Amygdala (tissue), 56 donors: Measurements from ENCODE around the gene NOL3.

Experiments used
- DNase-seq, 56 donors: peaks; one replicate each; lab custom pipeline; 2025; lab: John Stamatoyannopoulos, UW

Gene NOL3

GRCh38 chr16:67154578-67155294, 15.6 kb upstream of the NOL3 start:
- DNase-seq: peak in 1 of 56 donors; percentile 55

DNA sequence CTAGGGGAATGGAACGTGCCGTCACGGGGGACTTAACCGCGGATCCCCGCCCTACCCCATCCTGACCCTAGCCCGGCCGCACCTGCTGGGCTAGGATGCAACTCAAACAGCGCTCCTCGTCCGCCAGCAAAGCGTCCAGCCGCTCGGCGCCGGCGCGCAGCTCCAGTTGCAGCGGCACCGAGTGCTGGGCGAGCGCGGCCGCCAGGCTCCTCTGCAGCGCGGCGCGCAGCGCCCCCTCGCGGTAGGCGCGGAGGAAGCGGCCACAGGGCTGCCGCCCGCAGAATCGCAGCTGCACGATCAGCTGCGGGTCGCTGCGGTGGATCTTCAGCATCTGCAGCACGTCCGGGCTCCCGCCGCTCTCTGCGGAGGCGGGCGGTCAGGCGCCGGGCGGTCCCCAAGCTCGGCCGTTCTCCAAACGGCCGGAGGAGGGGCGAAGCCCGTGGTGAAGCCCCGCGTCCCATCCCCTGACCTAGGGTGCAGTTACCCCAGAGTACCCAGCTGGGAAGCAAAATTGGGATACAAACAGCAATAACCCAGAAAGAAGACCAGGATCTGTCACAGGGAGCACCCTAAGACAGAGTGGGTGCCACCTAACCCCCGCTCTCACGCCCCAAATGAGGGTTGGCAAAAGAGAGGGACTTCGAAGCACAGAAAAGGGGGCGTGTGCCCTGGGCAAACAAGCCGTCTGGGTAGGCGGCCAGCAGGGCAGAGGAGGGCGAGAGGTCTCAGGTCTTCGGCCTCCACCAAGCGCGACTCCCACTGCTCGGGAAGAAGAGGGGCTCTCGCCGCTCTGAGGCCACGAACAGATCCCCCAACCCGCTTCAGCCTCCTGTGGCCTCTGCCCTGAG, 14.8 kb upstream of the NOL3 start:
- DNase-seq: peak in 47 of 56 donors; percentile 19 to 86 (median 59)

DNA sequence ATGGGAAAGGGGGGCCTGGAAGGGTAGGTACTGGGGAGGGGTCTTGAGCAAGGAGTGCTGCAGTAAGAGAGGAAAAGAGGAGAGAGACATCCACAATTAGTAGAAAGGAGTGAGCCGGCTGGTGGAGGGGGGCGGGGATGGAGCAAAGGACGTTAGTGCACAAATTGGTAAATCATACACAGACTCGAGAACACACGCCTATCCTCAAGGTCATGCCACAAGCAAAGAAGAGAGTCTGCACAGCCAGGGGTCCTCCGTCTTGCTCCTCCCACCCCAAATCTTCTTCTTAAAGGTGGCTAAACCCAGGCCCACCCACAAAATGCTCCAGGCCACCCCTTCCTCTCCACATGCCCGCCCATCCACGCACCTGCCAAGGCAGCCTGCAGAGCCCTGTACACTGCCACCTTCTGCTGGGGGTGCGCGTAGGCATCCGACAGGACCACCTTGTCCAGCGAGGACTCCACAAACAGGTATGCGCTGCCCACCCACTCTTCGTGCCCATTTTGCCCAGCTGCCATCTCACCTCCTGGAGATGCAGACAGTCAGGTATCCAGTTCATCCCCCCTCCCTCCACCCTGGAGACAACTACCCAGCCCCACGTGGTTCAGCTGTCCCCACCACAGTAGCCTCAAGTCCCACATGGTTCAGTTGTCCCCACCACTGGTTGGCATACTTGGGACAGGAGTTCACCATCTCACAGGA, 14.0 kb upstream of the NOL3 start:
- DNase-seq: no peak

GRCh38 chr16:67157106-67157748, 13.1 kb upstream of the NOL3 start:
- DNase-seq: no peak

DNA sequence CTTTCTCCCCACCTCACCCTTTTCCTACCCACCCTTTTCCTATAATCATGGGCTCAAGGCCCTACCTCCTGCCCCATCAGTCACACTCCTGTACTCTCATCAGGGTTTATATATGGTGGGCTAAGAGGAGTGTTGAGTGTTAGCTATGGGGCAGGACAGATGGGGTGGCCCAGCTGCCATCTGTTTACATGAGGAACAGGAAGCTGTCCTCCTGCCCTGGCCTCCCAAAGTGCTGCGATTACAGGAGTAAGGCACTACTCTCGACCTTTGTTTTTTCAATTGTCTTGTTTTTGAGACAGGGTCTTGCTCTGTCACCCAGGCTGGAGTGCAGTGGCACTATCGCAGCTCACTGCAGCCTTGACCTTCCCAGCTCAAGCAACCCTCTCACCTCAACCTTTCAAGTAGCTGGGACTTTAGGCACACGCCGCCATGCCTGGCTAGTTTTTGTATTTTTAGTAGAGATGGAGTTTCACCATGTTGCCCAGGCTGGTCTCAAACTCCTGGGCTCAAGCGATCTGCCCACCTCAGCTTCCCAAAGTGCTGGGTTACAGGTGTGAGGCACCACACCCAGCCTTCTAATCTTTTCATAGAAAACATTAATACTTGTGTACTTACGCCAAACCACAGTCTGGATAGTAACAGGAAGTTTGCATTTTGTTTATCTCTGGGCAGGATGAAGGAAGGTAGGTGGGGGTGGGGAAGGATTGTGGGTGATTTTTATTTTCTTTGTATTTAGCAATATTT, 12.3 kb upstream of the NOL3 start:
- DNase-seq: no peak

- DNase-seq: peak in 1 of 56 donors; percentile 42
These were observed 11.4 kb upstream of the NOL3 start for GRCh38 chr16:67158637-67159600.

- no peak for DNase-seq
These were observed 8.7 kb upstream of the NOL3 start for GRCh38 chr16:67161595-67162058.

- no peak for DNase-seq
These were observed 7.7 kb upstream of the NOL3 start for GRCh38 chr16:67162506-67163163.

DNA sequence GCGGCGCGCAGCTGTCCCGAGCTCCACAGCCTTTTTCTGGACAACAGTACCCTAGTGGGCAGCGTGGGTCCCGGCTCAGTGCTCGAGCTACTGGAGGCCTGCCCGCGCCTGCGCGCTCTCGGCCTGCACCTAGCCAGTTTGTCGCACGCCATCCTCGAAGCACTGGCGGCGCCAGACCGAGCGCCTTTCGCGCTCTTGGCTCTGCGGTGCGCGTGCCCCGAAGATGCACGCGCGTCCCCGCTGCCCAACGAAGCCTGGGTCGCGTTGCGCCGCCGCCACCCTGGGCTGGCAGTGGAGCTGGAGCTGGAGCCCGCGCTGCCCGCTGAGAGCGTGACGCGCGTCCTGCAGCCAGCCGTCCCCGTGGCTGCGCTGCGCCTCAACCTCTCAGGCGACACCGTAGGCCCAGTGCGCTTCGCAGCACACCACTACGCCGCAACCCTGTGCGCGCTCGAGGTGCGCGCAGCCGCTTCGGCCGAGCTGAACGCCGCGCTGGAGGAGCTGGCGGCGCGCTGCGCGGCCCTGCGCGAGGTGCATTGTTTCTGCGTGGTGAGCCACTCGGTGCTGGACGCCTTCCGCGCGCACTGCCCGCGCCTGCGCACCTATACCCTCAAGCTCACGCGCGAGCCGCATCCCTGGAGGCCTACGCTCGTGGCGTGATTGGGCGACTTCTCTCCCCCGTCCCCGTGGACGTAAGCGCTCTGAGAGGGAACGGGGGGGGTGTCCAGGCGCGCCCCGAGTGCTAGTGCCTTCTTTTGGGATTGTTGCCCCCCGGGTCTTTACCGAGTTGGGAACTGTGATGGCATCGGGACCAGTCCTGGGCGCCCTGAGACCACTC, 7.0 kb upstream of the NOL3 start:
- peak in 52 of 56 donors; percentile 14 to 90 (median 72) for DNase-seq

- DNase-seq: peak in 11 of 56 donors; percentile 50 to 75 (median 60)
These were observed 6.3 kb upstream of the NOL3 start for GRCh38 chr16:67163999-67164558.

GRCh38 chr16:67164599-67165061, 5.7 kb upstream of the NOL3 start, which contains the start of gene HSF4:
Gene HSF4, plus strand, starts transcription at chr16:67164745. Its CDS starts 67 bp downstream, at chr16:67164812.
- DNase-seq: peak in 34 of 56 donors; percentile 13 to 77 (median 50)

DNA sequence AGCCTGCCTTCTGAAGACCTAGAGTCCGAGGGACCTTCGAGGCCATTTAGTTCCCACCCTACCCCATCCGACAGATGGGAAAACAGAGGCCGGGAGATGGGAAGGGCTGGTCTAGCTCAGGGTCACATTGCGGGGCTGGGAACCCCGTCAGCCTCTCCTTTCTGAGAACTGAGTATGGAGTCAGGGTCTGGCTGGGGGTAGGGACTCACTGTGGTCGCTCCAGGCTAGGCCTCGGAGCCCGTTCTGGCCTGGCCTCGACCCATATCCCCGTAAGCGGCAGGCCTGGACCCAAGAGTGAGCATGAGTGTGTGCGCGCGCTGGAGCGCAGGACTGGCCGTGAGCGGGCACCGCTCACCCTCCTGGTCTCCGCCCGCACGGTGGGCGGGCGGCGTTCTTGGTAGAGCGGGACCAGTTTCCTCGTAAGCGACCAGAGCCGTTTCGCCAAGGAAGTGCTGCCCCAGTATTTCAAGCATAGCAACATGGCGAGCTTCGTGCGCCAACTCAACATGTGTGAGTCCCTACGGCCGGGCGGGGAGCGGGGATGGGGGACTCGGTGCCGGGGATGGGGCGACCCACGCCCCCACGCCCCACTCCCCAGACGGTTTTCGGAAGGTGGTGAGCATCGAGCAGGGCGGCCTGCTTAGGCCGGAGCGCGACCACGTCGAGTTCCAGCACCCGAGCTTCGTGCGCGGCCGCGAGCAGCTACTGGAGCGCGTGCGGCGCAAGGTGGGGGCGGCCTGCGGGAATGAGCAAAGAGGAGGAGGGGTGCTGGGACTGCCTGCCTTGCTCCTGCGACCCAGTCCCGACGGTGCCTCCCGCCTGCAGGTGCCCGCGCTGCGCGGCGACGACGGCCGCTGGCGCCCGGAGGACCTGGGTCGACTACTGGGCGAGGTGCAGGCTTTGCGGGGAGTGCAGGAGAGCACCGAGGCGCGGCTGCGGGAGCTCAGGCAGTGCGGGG, 4.9 kb upstream of the NOL3 start:
- DNase-seq: peak in 2 of 56 donors; percentile 26 to 37

GRCh38 chr16:67166110-67166547, 4.2 kb upstream of the NOL3 start:
- DNase-seq: no peak

DNA sequence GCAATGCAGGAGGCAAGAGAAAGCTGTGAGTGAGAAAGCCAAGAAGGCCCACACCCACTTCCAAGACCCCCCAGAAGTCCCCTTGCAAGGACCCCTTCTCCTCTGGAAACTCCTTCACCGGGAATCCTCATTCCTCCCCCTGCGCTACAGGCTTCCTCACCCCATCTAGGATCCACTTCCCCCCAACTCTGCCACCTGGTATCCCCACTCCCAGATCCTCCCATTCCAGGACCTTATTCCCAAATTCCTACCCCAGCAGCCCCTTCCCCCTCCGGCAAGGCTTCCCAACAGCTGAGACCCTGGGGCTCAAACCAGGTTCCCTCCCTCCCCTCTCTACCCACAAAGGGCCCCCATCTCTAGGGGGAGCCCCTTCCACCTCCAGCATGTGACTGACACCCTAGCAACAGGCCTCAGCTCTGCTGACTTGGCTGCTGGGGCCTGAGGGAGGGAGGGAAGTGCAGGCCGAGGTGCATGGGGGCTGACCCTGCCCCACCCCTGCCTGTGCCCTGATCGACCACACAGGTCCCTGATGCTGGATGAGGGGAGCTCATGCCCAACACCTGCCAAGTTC, 3.7 kb upstream of the NOL3 start:
- no peak for DNase-seq

DNA sequence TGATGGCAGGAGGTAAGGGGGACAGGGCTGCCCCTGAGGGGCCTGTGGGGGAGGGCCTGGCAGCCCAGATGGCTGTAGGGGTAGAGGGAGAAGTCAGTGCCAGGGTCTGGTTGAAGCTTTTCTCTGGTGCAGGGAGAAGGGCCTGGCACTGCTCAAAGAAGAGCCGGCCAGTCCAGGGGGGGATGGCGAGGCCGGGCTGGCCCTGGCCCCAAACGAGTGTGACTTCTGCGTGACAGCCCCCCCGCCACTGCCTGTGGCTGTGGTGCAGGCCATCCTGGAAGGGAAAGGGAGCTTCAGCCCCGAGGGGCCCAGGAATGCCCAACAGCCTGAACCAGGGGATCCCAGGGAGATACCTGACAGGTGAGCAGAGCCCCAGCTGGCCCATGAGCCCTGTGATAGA, 2.8 kb upstream of the NOL3 start:
- DNase-seq: no peak
